Measurements from ENCODE around the gene DUSP15. TPM values are rescaled to one million over a fixed set of nuclear protein-coding genes. Genes with fewer than 3 reads are reported as not detected.

The DUSP15 gene
- polyA plus RNA-seq, 1 donor (not counting 4 experiments of a cell fraction or from before 2014, with no cell fraction given), result not detected

GRCh38 chr20:31840906-31841816 lies 29.2 kb downstream of the DUSP15 start:
- no peak overlapping the region for H2AFZ ChIP-seq (ENCODE audit: control insufficient read depth, low read length)
- peaks cover 3% of the 10 kb centered on the region for H4K20me1 ChIP-seq (ENCODE audit: control insufficient read depth, extremely low read depth, insufficient read depth, low read length)
- dilution Hi-C loops (cut with MboI; ENCODE audit: extremely low pct_ligation_motif_present, low sequenced_read_pairs), result no loop called here
- peaks cover 4% of the 10 kb centered on the region for H3K4me1 ChIP-seq (ENCODE audit: control insufficient read depth, extremely low read depth, insufficient read depth, low read length)
- H3K9ac ChIP-seq (ENCODE audit: control insufficient read depth, extremely low read depth, insufficient read depth, low read length), result no peak overlapping the region
- DNase-seq (ENCODE audit: low read depth, low spot score) (no peak), FAIRE-seq (no peak)
- H3K36me3 ChIP-seq (ENCODE audit: control insufficient read depth in 2 of 2, extremely low read depth in 1 of 2, insufficient read depth in 2 of 2, low read length in 2 of 2), result no peaks in the 10 kb centered on the region
- peaks cover 47% of the 10 kb centered on the region for H3K27me3 ChIP-seq (ENCODE audit: control insufficient read depth, extremely low read depth, insufficient read depth, low read length)
- no peak overlapping the region for H3K4me3 ChIP-seq (ENCODE audit: control insufficient read depth in 2 of 3, extremely low read depth in 1 of 3, insufficient read depth in 2 of 3, low read depth in 1 of 3, low read length in 3 of 3)
- no peak overlapping the region for H3K4me2 ChIP-seq (ENCODE audit: control insufficient read depth, extremely low read depth, insufficient read depth, low read depth, low read length)
- no peaks in the 10 kb centered on the region for H3K9me3 ChIP-seq (ENCODE audit: control insufficient read depth, low read depth, low read length)
- no peaks in the 10 kb centered on the region for H3K79me2 ChIP-seq (ENCODE audit: control insufficient read depth, insufficient read depth, low read length)
- TF ChIP-seq, protein P1, sequence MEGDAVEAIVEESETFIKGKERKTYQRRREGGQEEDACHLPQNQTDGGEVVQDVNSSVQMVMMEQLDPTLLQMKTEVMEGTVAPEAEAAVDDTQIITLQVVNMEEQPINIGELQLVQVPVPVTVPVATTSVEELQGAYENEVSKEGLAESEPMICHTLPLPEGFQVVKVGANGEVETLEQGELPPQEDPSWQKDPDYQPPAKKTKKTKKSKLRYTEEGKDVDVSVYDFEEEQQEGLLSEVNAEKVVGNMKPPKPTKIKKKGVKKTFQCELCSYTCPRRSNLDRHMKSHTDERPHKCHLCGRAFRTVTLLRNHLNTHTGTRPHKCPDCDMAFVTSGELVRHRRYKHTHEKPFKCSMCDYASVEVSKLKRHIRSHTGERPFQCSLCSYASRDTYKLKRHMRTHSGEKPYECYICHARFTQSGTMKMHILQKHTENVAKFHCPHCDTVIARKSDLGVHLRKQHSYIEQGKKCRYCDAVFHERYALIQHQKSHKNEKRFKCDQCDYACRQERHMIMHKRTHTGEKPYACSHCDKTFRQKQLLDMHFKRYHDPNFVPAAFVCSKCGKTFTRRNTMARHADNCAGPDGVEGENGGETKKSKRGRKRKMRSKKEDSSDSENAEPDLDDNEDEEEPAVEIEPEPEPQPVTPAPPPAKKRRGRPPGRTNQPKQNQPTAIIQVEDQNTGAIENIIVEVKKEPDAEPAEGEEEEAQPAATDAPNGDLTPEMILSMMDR (optimal IDR thresholded peaks at IDR 0.05 in 1 of 3, IDR thresholded peaks at IDR 0.05 in 1 of 3, conservative IDR thresholded peaks at IDR 0.05 in 1 of 3; ENCODE audit: extremely low read depth in 1 of 3, insufficient read depth in 2 of 3, low read length in 3 of 3), result no peak
- TF ChIP-seq EZH2 (IDR thresholded peaks at IDR 0.05; ENCODE audit: low read length), result no peak
- peaks cover 3% of the 10 kb centered on the region for H3K9me1 ChIP-seq (ENCODE audit: control insufficient read depth, extremely low read depth, insufficient read depth, low read length)
- H3K27ac ChIP-seq (ENCODE audit: control insufficient read depth, insufficient read depth, low read length), result no peak overlapping the region

DNA sequence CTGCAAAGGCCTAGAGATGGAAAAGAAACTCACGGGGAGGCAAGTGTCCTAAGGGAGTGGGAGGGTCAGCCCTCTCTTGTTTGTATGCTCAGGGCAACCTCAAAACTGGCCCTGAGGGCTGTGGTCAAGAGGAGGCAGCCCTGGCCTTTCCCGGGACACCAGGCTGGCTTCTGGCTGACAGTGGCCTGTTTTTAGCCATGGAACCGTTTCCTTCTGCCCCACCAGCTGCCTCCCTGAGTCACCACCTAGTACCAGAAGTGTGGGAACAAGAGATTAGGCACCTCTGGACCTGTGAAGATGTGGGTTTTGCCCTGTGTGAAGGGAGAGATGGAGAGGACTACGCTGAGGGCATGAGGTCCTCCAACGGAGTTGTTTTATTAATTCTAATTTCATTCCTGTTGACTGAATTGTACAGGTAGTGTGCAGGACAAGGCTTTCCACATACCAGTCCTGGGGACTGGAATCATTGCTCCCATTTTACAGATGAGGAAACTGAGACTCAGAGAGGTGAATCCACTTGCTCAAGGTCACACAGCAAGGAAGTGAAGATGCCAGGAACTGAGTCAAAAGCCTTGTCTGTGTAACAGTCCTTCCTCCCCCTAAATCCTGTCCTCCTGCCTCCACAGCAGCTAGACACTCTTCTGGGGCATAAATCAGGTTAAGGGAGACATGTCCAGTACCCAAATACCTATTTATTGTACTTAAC lies 30.4 kb downstream of the DUSP15 start:
- no peak overlapping the region for H3K4me3 ChIP-seq (ENCODE audit: control insufficient read depth in 2 of 3, extremely low read depth in 1 of 3, insufficient read depth in 2 of 3, low read depth in 1 of 3, low read length in 3 of 3)
- H3K4me1 ChIP-seq (ENCODE audit: control insufficient read depth, extremely low read depth, insufficient read depth, low read length), result peaks cover 9% of the 10 kb centered on the region
- H2AFZ ChIP-seq (ENCODE audit: control insufficient read depth, low read length), result no peak overlapping the region
- no peak overlapping the region for H3K27ac ChIP-seq (ENCODE audit: control insufficient read depth, insufficient read depth, low read length)
- H3K9me1 ChIP-seq (ENCODE audit: control insufficient read depth, extremely low read depth, insufficient read depth, low read length), result peaks cover 3% of the 10 kb centered on the region
- dilution Hi-C loops (cut with MboI; ENCODE audit: extremely low pct_ligation_motif_present, low sequenced_read_pairs), result no loop called here
- no peak overlapping the region for H3K9ac ChIP-seq (ENCODE audit: control insufficient read depth, extremely low read depth, insufficient read depth, low read length)
- peaks cover 3% of the 10 kb centered on the region for H4K20me1 ChIP-seq (ENCODE audit: control insufficient read depth, extremely low read depth, insufficient read depth, low read length)
- no peak overlapping the region for H3K4me2 ChIP-seq (ENCODE audit: control insufficient read depth, extremely low read depth, insufficient read depth, low read depth, low read length)
- DNase-seq (ENCODE audit: low read depth, low spot score) (no peak), FAIRE-seq (no peak)
- no peak for TF ChIP-seq EZH2 (IDR thresholded peaks at IDR 0.05; ENCODE audit: low read length)
- TF ChIP-seq, protein P1 (optimal IDR thresholded peaks at IDR 0.05 in 1 of 3, IDR thresholded peaks at IDR 0.05 in 1 of 3, conservative IDR thresholded peaks at IDR 0.05 in 1 of 3; ENCODE audit: extremely low read depth in 1 of 3, insufficient read depth in 2 of 3, low read length in 3 of 3), result no peak
- no peaks in the 10 kb centered on the region for H3K9me3 ChIP-seq (ENCODE audit: control insufficient read depth, low read depth, low read length)
- peaks cover 47% of the 10 kb centered on the region for H3K27me3 ChIP-seq (ENCODE audit: control insufficient read depth, extremely low read depth, insufficient read depth, low read length)
- H3K36me3 ChIP-seq (ENCODE audit: control insufficient read depth in 2 of 2, extremely low read depth in 1 of 2, insufficient read depth in 2 of 2, low read length in 2 of 2), result no peaks in the 10 kb centered on the region
- no peaks in the 10 kb centered on the region for H3K79me2 ChIP-seq (ENCODE audit: control insufficient read depth, insufficient read depth, low read length)

Data from keratinocyte (primary cell).